ENCODE data around the gene ATN1.
"Not testable (repeated sequence)": the region's sequence is repeated elsewhere in the genome, so short reads cannot be mapped to it uniquely, and the experiment has no call there.

ATN1 gene

DNA sequence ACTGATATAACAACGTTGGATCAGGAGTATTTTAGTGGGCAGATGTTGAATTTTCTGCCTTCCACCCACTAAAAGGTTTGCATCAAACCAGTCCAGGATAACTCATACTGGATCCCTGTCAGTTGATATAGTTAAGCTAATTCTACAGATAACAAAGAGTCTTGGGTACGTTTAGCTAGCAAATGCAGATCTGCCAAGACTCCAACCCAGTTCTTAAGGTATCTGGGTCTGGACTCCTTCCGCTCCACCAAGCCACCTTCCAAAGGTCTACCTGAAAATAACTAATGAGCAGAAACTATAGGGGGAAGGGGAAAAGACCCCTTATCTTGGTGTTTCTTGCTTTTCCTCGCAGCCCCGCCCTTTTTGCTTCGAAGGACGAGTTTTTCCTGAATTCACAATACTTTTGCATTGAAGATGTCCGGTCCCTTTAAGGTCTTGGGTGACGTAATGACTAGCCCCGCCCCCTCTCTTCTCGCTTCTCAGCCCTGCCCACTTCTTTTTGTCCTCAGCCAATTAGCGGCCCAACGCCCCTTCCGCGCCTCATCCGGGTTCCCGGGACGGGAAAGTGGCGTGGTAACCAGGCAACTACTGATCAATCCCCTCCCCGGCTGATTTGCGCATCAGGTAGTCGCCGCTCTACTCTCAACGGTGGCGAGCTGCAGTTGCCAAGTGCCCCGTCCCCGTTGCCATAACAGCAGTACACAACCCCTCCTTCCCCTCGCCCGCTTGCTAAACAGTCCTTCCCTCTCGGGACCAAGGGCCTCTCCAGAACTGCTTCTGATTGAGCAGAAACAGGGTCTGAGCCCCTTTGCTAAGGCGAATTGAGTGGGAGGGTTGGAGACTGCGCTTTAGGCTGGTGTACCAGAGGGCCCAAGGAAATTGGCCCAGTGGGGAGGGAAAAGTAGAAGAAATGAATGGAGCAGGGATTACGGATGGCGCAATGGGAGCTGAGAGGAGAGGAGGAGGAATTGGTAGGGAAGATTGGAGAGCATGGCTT lies 23.2 kb upstream of the ATN1 start, which contains the start of gene LRRC23:
Gene LRRC23 (plus strand): TSS at position 543 of the 997 bp plus-strand sequence. CDS start 812 bp downstream, outside the sequence.
- peak; percentile 92 for DNase-seq (ENCODE audit: low read depth)

DNA sequence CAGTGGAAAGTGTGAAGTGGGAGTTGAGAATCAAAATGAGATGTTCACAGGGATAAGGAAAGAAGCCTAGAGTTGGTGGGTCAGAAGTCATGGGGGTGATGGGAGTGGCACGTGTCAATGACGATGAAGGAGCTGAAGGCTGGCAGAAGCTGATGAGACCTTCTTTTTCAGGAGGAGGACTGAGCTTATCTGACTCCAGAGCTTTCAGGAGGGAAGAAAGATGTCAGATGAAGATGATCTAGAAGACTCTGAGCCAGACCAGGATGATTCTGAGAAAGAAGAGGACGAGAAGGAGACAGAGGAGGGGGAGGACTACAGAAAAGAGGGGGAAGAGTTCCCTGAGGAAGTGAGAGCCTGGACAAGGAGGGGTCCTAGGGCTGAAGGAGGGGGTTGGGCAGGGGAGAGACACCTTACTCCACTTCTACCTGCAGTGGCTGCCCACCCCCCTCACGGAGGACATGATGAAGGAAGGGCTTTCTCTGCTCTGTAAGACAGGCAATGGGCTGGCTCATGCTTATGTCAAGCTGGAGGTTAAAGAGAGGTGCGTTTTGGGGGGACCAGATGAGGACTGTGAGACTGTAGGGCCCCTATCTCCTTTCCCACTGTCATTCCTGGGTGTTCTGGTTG lies 22.2 kb upstream of the ATN1 start:
- no peak for DNase-seq (ENCODE audit: low read depth)

DNA sequence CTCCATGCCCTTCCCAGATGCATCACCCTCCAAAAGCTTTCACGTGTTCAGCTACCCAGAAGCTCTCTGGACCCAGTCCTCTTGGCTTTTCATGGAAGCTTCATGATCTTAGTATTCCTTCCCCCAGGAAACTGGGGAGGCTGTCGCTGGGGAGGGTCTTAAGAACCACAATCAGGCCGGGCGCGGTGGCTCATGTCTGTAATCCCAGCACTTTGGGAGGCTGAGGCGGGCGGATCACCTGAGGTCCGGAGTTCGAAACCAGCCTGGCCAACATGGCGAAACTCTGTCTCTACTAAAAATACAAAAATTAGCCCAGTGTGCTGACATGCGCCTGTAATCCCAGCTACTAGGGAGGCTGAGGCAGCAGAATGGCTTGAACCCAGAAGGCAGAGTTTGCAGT lies 19.6 kb upstream of the ATN1 start:
- not testable (repeated sequence) for DNase-seq (ENCODE audit: low read depth)

DNA sequence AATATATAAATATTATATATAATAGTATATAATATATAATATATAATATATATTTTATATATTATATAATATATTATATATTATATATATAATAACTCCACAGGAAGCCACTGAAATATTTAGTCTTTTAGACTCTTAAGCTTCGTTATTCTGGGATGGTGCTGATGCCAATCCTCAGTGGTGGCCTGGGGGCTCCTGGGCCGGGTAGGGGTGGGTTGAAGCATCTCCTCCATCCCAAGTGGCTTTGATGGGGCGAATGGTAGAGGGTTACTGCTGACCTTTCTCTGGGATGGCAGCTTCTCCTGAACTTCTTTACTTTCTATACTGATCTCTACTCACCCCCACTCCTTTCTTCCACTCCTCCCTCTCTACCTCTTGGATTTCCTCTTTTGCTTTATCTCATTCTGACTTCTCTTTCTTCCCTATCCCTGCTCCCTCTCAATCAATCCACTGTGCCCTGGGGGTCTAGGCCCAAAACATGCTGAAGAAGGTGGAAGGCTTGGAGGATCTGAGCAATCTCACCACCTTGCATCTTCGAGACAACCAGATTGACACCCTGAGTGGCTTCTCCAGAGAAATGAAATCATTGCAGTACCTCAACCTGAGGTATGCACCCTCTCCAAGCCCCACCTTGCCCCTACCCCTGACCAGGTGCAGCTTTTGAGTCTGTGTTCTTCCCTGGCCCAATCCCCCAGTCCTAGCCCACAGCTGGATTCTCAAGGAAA lies 18.2 kb upstream of the ATN1 start:
- no peak for DNase-seq (ENCODE audit: low read depth)

DNA sequence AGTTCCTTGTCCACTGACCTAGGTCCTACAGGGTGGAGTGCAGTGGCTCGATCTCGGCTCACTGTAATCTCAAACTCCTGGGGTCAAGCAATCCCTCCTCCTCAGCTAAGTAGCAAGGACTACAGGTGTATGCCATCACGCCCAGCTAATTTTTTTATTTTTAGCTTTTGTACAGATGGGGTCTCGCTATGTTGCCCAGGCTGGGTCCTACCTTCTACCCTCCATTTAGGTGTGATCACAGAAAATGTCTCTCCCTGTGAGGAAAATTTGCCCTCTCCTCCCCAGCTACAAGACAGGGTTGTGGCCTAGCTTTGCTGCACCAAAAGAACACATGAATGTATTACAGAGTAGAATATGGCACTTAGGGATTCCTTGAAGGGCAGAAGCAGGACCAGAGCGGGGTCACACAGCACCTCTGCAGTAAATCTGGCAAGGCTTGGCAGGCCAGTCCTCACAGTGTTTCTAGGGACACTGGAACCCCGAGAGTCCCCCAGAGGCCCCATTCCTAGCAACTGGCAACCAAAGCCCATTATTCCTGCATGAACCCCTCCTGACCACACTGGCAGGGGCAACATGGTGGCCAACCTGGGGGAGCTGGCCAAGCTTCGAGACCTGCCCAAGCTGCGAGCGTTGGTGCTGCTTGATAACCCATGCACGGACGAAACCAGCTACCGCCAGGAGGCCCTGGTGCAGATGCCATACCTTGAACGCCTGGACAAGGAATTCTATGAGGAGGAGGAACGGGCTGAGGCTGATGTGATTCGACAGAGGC lies 15.4 kb upstream of the ATN1 start:
- DNase-seq (ENCODE audit: low read depth) = no peak

DNA sequence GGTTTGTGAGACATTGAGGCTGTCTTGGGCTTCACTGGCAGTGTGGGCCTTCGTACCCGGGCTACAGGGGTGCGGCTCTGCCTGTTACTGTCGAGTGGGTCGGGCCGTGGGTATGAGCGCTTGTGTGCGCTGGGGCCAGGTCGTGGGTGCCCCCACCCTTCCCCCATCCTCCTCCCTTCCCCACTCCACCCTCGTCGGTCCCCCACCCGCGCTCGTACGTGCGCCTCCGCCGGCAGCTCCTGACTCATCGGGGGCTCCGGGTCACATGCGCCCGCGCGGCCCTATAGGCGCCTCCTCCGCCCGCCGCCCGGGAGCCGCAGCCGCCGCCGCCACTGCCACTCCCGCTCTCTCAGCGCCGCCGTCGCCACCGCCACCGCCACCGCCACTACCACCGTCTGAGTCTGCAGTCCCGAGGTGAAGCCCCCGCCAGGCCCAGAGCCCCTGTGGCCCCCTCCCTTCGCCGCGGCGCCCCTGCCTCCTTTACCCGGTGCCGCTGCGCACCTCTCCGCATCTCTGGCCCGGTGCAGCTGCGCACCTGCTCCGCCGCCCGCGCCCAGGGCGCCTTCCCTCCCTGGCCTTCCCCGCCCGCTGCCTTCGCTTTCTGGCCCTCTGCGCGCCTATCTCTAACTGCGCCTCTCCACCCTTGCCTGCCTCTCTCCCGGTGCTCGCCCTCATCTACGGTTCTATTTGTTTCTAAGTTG lies 13.4 kb upstream of the ATN1 start, which contains the start of gene ENO2:
Gene ENO2 (plus strand): TSS at position 335 of the 701 bp plus-strand sequence. CDS start 1,253 bp downstream, outside the sequence.
- DNase-seq (ENCODE audit: low read depth) = peak; percentile 75

DNA sequence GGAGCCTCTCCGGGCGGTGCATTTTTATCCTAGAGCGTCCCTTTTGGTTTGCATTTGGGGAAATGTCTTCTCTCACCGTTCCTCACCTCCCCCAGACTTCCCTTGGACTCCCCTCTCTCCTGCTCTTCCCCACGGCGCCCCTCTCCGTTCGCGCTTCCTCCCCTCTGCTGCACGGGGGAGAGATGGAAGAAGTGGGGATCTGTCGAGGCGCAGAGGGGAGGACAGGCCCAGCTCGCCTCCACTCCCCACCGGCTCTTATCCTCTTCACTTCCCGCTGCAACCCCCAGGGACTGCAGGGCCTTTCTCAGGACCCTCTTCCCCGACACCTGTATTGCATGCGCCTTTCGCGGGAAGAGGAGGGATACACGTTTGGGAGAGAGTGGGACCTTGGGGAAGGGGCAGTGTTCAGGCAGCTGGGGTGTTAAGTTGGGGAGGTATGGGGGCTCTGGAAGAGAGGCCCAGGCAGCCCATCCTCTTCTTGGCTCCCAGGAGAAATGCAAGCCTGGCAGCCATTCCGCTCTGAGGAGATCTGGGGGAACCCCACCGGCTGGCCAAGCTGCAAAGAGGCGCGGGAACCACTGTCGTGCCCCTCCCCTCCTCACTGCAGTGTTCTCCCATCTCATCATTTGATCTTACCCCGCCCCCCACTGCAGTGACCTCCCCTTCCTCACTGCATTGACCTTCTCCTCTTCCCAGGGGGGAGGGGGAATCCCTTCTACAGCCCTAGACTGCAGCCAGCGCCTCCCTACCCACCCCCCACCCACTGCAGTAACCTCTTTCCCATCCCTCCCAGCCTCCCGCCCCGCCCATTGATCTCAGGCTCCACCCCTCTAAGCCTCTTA lies 12.6 kb upstream of the ATN1 start:
- DNase-seq (ENCODE audit: low read depth) = no peak

DNA sequence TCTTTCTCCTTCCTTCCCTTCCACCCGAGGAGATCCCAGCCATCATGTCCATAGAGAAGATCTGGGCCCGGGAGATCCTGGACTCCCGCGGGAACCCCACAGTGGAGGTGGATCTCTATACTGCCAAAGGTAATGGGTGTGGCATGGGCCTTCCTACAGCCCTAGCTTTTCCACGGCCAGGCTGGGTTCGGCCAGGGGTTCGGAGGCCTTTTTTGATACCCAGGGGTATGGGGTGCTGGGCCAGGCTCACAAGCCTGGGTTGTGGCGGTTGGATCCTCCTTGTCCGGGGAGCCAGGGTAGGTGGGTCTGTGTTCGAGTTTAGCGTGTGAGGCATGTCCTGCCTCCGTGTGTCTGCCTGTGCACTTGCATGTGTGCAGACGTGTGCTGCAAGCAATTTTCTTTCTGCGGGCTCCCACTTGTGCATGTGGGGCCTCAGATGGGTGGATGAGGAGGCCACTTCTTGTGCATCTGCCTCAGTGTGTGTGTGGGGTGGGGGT lies 11.9 kb upstream of the ATN1 start:
- no peak for DNase-seq (ENCODE audit: low read depth)

DNA sequence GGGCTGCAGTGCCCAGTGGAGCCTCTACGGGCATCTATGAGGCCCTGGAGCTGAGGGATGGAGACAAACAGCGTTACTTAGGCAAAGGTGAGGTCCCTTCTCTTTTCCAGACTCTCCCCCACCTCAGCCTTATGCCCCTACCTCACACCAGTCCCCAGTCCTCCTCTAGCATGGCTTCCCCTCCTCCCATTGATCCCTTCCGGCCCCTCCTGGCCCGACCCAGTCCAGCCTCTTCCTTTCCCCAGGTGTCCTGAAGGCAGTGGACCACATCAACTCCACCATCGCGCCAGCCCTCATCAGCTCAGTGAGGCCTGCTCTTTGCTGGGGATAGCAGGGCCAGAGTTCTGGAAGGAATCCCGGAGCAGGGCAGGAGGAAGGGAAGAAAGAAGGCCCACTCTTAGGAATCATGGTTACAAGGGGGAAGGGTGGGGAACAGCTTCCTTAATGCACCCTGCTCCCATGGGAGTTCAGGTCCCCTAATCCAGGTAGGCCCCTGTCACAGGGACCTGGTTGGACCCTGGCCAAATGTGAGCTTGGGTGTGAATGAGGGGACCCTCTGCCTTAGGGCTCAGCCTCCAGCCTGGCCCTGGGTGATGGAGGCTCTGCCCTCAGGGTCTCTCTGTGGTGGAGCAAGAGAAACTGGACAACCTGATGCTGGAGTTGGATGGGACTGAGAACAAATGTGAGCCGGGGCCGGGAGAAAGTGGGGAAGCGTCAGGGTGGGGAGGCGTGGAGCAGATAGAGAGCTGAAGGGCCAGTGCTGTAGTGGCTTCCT lies 11.1 kb upstream of the ATN1 start:
- DNase-seq (ENCODE audit: low read depth) = no peak

DNA sequence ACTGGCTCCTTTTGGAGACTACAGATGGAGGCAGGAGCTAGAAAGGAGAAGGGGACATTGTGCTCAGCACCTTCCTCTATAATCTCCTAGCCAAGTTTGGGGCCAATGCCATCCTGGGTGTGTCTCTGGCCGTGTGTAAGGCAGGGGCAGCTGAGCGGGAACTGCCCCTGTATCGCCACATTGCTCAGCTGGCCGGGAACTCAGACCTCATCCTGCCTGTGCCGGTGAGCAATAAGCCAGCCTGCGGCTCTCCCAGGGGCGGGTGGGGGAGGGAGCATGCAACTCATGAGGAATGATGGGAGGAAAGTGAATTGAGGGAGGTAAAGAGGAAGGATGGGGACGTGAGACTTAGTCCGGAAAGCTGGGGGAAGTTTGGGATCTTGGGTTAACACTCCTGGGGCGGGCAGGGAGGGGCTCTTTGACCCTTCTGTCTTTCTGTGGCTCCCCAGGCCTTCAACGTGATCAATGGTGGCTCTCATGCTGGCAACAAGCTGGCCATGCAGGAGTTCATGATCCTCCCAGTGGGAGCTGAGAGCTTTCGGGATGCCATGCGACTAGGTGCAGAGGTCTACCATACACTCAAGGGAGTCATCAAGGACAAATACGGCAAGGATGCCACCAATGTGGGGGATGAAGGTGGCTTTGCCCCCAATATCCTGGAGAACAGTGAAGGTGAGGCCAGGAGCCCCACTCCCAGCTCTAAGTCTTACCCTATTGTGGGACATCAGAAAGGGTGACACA lies 10.1 kb upstream of the ATN1 start:
- no peak for DNase-seq (ENCODE audit: low read depth)

DNA sequence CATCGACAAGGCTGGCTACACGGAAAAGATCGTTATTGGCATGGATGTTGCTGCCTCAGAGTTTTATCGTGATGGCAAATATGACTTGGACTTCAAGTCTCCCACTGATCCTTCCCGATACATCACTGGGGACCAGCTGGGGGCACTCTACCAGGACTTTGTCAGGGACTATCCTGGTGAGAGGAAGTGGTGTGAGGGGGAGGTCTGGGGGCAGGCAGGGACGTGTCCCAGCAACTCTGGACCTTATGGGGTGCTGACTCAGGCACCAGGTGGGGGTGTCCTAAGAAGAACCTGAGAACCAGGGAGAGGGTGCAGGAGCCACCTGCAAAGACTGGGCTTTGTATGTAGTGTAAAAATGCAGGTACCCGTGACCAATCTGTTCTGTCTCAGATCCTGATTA lies 8.2 kb upstream of the ATN1 start:
- DNase-seq (ENCODE audit: low read depth) = no peak

DNA sequence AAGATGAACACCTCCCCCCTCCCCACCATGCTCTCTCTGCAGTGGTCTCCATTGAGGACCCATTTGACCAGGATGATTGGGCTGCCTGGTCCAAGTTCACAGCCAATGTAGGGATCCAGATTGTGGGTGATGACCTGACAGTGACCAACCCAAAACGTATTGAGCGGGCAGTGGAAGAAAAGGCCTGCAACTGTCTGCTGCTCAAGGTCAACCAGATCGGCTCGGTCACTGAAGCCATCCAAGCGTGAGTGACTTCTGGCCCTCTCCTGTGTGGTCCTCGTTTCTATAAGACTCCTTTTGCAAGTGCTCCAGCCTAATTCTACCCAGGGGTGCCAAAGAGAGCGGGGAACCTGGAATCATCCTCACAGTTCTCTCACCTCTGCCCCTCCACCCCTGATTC lies 6.2 kb upstream of the ATN1 start:
- DNase-seq (ENCODE audit: low read depth) = no peak

DNA sequence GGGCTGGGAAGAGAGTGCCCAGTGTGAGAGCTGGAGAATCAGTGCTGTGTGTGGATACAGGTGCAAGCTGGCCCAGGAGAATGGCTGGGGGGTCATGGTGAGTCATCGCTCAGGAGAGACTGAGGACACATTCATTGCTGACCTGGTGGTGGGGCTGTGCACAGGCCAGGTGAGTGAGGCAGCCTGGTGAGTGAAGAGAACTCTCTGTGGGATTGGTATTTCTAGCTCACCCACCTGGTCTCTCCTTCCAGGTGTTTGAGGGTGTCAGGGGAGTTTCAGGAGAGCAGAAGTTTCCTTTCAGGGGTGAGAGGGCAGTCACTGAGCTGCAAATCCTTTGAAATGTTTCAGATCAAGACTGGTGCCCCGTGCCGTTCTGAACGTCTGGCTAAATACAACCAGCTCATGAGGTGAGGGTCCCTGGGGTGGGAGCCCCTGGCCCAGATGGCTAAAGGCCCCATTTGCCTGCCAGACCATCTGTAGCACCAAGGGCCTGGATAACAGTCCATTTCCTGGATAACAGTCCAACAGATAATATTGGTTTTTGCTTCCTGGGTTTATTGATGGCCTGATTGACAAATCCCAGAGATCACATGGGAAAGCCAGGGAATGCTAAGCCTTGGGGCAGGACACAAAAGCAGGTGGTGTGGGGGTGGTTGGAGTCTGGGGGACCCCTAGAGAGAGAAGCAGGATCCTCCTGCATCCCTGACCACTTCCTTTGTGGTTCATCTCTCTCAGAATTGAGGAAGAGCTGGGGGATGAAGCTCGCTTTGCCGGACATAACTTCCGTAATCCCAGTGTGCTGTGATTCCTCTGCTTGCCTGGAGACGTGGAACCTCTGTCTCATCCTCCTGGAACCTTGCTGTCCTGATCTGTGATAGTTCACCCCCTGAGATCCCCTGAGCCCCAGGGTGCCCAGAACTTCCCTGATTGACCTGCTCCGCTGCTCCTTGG lies 5.5 kb upstream of the ATN1 start:
- DNase-seq (ENCODE audit: low read depth) = no peak

DNA sequence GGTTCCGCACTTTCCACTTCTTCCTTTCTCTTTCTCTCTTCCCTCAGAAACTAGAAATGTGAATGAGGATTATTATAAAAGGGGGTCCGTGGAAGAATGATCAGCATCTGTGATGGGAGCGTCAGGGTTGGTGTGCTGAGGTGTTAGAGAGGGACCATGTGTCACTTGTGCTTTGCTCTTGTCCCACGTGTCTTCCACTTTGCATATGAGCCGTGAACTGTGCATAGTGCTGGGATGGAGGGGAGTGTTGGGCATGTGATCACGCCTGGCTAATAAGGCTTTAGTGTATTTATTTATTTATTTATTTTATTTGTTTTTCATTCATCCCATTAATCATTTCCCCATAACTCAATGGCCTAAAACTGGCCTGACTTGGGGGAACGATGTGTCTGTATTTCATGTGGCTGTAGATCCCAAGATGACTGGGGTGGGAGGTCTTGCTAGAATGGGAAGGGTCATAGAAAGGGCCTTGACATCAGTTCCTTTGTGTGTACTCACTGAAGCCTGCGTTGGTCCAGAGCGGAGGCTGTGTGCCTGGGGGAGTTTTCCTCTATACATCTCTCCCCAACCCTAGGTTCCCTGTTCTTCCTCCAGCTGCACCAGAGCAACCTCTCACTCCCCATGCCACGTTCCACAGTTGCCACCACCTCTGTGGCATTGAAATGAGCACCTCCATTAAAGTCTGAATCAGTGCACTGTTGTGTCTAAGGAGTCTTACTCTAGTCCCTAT lies 4.6 kb upstream of the ATN1 start:
- DNase-seq (ENCODE audit: low read depth) = no peak

DNA sequence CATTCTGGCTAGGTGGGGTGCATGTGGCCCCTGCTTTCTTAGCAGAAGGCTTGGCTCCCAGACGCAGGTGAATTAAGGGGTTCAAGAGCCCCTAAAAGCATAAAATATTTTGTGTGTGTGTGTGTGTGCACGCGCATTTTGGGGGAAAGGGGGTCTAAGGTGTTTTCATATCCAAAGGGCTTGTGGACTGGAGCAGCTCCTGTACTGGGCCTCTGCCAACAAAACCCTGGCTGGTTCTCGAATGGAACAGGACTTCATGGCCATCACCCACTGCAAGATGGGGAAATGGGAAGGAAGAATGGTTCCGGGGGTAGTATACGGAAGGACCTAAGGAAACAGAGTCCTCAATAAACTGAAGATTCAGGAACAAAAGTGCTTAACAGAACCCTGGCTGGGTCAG lies 3.9 kb upstream of the ATN1 start:
- no peak for DNase-seq (ENCODE audit: low read depth)

DNA sequence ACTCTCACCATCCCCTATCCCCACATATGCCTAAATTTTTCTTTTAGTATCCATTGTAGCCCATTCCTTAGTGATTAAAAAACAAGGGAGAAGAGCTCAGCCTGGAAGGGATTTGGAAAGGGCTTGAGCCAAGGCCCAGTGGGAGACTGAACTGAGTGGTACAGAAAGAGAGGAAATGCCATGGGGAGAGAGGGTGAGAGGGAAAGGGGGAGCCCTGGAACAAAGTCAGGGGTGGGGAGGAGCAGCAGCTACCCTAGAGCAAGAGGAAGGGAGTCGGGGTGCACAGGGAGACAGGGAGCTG lies 2.6 kb upstream of the ATN1 start:
- no peak for DNase-seq (ENCODE audit: low read depth)

All from stimulated activated CD8-positive, alpha-beta memory T cell treated with anti-CD3 and anti-CD28 coated beads, Interleukin-12 subunit alpha, Interleukin-12 subunit beta, amount 100 ng/mL, for 4 hours (primary cell).